ENCODE results near the gene MYADML2.

MYADML2 gene

GRCh38 chr17:81911277-81911961 lies 35.6 kb downstream of the MYADML2 start, which contains the start of gene PCYT2:
Gene PCYT2, minus strand, starts transcription at chr17:81911399. Its CDS starts 44 bp downstream, at chr17:81911355.
- DNase-seq (ENCODE audit: low spot score) = peak; percentile 96

GRCh38 chr17:81910840-81911276 lies 36.2 kb downstream of the MYADML2 start:
- no peak for DNase-seq (ENCODE audit: low spot score)

GRCh38 chr17:81909966-81910839 lies 36.8 kb downstream of the MYADML2 start:
- peak; percentile 47 for DNase-seq (ENCODE audit: low spot score)

- DNase-seq (ENCODE audit: low spot score) = no peak
Measured at GRCh38 chr17:81909231-81909630, 37.8 kb downstream of the MYADML2 start.

GRCh38 chr17:81908793-81909192 lies 38.2 kb downstream of the MYADML2 start:
- DNase-seq (ENCODE audit: low spot score) = no peak

- DNase-seq (ENCODE audit: low spot score) = no peak
Measured at GRCh38 chr17:81907219-81908145, 39.6 kb downstream of the MYADML2 start.

GRCh38 chr17:81906476-81907218 lies 40.4 kb downstream of the MYADML2 start:
- no peak for DNase-seq (ENCODE audit: low spot score)

GRCh38 chr17:81905993-81906392 lies 41.0 kb downstream of the MYADML2 start:
- DNase-seq (ENCODE audit: low spot score) = no peak

GRCh38 chr17:81905424-81905875 lies 41.6 kb downstream of the MYADML2 start:
- DNase-seq (ENCODE audit: low spot score) = no peak

- DNase-seq (ENCODE audit: low spot score) = no peak
Measured at GRCh38 chr17:81904600-81905423, 42.2 kb downstream of the MYADML2 start.

GRCh38 chr17:81903896-81904599 lies 43.0 kb downstream of the MYADML2 start:
- DNase-seq (ENCODE audit: low spot score) = no peak

- no peak for DNase-seq (ENCODE audit: low spot score)
Measured at GRCh38 chr17:81903415-81903831, 43.6 kb downstream of the MYADML2 start.

GRCh38 chr17:81902653-81903414 lies 44.2 kb downstream of the MYADML2 start:
- no peak for DNase-seq (ENCODE audit: low spot score)

- DNase-seq (ENCODE audit: low spot score) = no peak
Measured at GRCh38 chr17:81902023-81902652, 44.9 kb downstream of the MYADML2 start, which contains the start of gene NPB. Gene NPB, plus strand, starts transcription at chr17:81902238. Its CDS starts 40 bp downstream, at chr17:81902278.

GRCh38 chr17:81901167-81902022 lies 45.6 kb downstream of the MYADML2 start:
- DNase-seq (ENCODE audit: low spot score) = no peak

GRCh38 chr17:81900181-81900820 lies 46.7 kb downstream of the MYADML2 start:
- DNase-seq (ENCODE audit: low spot score) = no peak
